Caco-2 (cell line): ENCODE measurements around the gene HSD11B1. TPM values are rescaled to one million over a fixed set of nuclear protein-coding genes. Genes with fewer than 3 reads are reported as not detected.

Experiments used
- BruUV-seq: library from RNA; stranded (reverse); fragments of 400-500 nt; replicated peaks from 2 replicates; lab custom pipeline; 2021; lab: Mats Ljungman, UMichigan
- CTCF ChIA-PET: fragments of 300-600 bp; sonication (Branson Sonifier 250); formaldehyde crosslinking; loops from one replicate; lab custom pipeline; 2022; ENCODE audit warnings: antibody characterized with exemption; lab: Charles Lee
- POLR2A ChIA-PET: fragments of 300-600 bp; sonication (Branson Sonifier 250); formaldehyde crosslinking; loops from one replicate; lab custom pipeline; 2022; ENCODE audit warnings: antibody characterized with exemption; lab: Charles Lee
- DNase-seq, 2 experiments: peaks; one replicate each; pipeline versions ENCODE4 v3.0.0 to v3.0.0-alpha.2; 2020 to 2022
- H3K27me3 ChIP-seq: replicated peaks from 2 replicates; pipeline ENCODE4 v1.6.0; 2011; ENCODE audit warnings: low read length; ENCODE audit not compliant: control insufficient read depth, insufficient read depth
- H3K36me3 ChIP-seq: 2 replicates; pipeline ENCODE4 v1.5.1; 2011; ENCODE audit warnings: low read length; ENCODE audit not compliant: control insufficient read depth, insufficient read depth
- H3K4me1 ChIP-seq: fragments of 250-450 bp; sonication (Bioruptor Pico); 2 replicates; pipeline ENCODE4 v1.5.1; 2020; ENCODE audit warnings: mild to moderate bottlenecking
- H3K4me3 ChIP-seq: 2 replicates; pipeline ENCODE4 v1.5.1; 2011; ENCODE audit warnings: low read depth, mild to moderate bottlenecking, control low read depth, low read length
- H3K9me3 ChIP-seq: fragments of 250-450 bp; sonication (Bioruptor Pico); 2 replicates; pipeline ENCODE4 v1.5.1; 2020; ENCODE audit warnings: mild to moderate bottlenecking, moderate library complexity
- H3K27ac Mint-ChIP-seq: one replicate; pipeline ENCODE4 v1.8.0; 2022; ENCODE audit warnings: mixed read lengths; ENCODE audit not compliant: unreplicated experiment
- H3K27me3 Mint-ChIP-seq: one replicate; pipeline ENCODE4 v1.8.0; 2022; ENCODE audit warnings: mixed read lengths; ENCODE audit not compliant: insufficient read depth, unreplicated experiment
- H3K36me3 Mint-ChIP-seq: one replicate; pipeline ENCODE4 v1.8.0; 2022; ENCODE audit warnings: mild to moderate bottlenecking, mixed read lengths; ENCODE audit not compliant: insufficient read depth, unreplicated experiment
- H3K4me1 Mint-ChIP-seq: one replicate; pipeline ENCODE4 v1.8.0; 2022; ENCODE audit warnings: low read depth, mixed read lengths; ENCODE audit not compliant: unreplicated experiment
- H3K4me3 Mint-ChIP-seq: one replicate; pipeline ENCODE4 v1.8.0; 2022; ENCODE audit warnings: mild to moderate bottlenecking, moderate library complexity, mixed read lengths; ENCODE audit not compliant: unreplicated experiment
- H3K9me3 Mint-ChIP-seq: one replicate; pipeline ENCODE4 v1.8.0; 2022; ENCODE audit warnings: mixed read lengths; ENCODE audit not compliant: unreplicated experiment
- CTCF ChIP-seq, 2 experiments: fragments of 200-600 bp in 1 of 2; IDR thresholded peaks; 1 replicate in 1 of 2; 2 replicates in 1 of 2; pipeline versions ENCODE4 v1.5.1 to v1.8.0; 2011 to 2022; ENCODE audit warnings: antibody characterized with exemption in 1 of 2, control low read depth in 1 of 2, inconsistent platforms in 1 of 2, low read depth in 1 of 2, low read length in 1 of 2, mild to moderate bottlenecking in 1 of 2, moderate library complexity in 1 of 2; ENCODE audit not compliant: insufficient read depth in 1 of 2, severe bottlenecking in 1 of 2, unreplicated experiment in 1 of 2
- intact Hi-C: fragments of 100-400 bp; cut with micrococcal nuclease; formaldehyde crosslinking; loops from one replicate; pipeline ENCODE4 v1.10.0; 2022; ENCODE audit not compliant: unreplicated experiment
- total RNA-seq: library from RNA; stranded (reverse); gene quantifications from 2 replicates; pipeline ENCODE4 v1.2.3, GENCODE V29; 2022

The HSD11B1 gene
- total RNA-seq, 1 experiment from 2014 or later: not detected

- Mint-ChIP-seq H3K9me3 (no peaks in the 10 kb centered on the region), H3K27me3 (no peaks in the 10 kb centered on the region), H3K4me3 (peak overlapping the region; percentile 90), H3K27ac (peak overlapping the region; percentile 96), H3K4me1 (peaks cover 19% of the 10 kb centered on the region), H3K36me3 (peaks cover 22% of the 10 kb centered on the region)
- H3K36me3 ChIP-seq: no peaks in the 10 kb centered on the region
- no peaks in the 10 kb centered on the region for H3K9me3 ChIP-seq
- intact Hi-C loops: no loop called here
- H3K4me1 ChIP-seq: peaks cover 36% of the 10 kb centered on the region
- no TSS peak for BruUV-seq
- CTCF ChIA-PET: no interaction called here
- H3K27me3 ChIP-seq: no peaks in the 10 kb centered on the region
- POLR2A ChIA-PET: interaction anchor here (1.7 kb wide), 1 partner anchor 23 kb away, joined by 21 read pairs; the partner anchor contains the start of gene IRF6
- no peak for TF ChIP-seq CTCF (IDR thresholded peaks at IDR 0.05; ENCODE audit: insufficient read depth in 1 of 2, low read depth in 1 of 2, low read length in 1 of 2, severe bottlenecking in 1 of 2, unreplicated experiment in 1 of 2)
- H3K4me3 ChIP-seq: peak overlapping the region; percentile 73
- DNase-seq: no peak
Observed at GRCh38 chr1:209783386-209783785, 78.7 kb downstream of the HSD11B1 start.

Other genes with a start within 250 kb of the HSD11B1 start
- gene CAMK1G, start 121.1 kb upstream of the HSD11B1 start, total RNA-seq: not detected in 2 replicates
- gene LAMB3, start 52.4 kb upstream of the HSD11B1 start, total RNA-seq: 112 and 125 TPM in 2 replicates
- 40.4 and 45.7 TPM in 2 replicates for gene G0S2, start 29.4 kb upstream of the HSD11B1 start, total RNA-seq
- not detected in 2 replicates for gene TRAF3IP3, start 51.2 kb downstream of the HSD11B1 start, total RNA-seq
- 4.5 TPM in 2 replicates for gene C1orf74, start 79.7 kb downstream of the HSD11B1 start, total RNA-seq
- 27.3 and 30.3 TPM in 2 replicates for gene IRF6, start 101.3 kb downstream of the HSD11B1 start, total RNA-seq
- 9.5 and 9.8 TPM in 2 replicates for gene UTP25, start 123.1 kb downstream of the HSD11B1 start, total RNA-seq
- gene SYT14, start 233.4 kb downstream of the HSD11B1 start, total RNA-seq: 0.18 and 0.19 TPM in 2 replicates